ENCODE data around the gene SESN3.

The SESN3 gene

DNA sequence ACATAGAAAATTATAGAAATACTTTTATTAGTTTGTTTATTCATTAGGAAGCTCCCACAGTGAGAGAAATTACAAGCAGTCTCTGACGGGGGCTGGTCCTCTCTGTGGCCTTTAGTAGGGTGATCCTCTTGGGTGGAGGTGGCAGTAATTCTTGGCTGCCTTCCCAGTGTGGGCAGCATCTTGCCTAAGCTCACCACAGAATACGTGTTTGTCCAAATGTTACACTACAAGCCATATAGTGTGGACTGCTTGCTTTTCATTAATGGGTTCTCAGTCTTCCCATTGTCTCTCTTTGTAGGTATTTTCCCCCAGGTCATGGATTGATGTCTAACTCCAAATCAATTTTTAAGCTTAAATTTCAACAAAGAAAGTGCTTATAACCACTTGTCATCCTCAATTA is 98.0 kb downstream of the SESN3 start:
- DNase-seq (ENCODE audit: extremely low spot score) = no peak
- TF ChIP-seq, protein P1, sequence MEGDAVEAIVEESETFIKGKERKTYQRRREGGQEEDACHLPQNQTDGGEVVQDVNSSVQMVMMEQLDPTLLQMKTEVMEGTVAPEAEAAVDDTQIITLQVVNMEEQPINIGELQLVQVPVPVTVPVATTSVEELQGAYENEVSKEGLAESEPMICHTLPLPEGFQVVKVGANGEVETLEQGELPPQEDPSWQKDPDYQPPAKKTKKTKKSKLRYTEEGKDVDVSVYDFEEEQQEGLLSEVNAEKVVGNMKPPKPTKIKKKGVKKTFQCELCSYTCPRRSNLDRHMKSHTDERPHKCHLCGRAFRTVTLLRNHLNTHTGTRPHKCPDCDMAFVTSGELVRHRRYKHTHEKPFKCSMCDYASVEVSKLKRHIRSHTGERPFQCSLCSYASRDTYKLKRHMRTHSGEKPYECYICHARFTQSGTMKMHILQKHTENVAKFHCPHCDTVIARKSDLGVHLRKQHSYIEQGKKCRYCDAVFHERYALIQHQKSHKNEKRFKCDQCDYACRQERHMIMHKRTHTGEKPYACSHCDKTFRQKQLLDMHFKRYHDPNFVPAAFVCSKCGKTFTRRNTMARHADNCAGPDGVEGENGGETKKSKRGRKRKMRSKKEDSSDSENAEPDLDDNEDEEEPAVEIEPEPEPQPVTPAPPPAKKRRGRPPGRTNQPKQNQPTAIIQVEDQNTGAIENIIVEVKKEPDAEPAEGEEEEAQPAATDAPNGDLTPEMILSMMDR (IDR thresholded peaks at IDR 0.05; ENCODE audit: control extremely low read depth, extremely low read depth, low read depth, missing control alignments) = no peak
- POLR2A ChIA-PET = no interaction called here
- CTCF ChIA-PET = interaction anchor here (1.2 to 4.5 kb wide), 4 partner anchors 9 to 43 kb away, joined by 3 to 21 read pairs (median 5); partner anchors contain the start of gene ENDOD1

DNA sequence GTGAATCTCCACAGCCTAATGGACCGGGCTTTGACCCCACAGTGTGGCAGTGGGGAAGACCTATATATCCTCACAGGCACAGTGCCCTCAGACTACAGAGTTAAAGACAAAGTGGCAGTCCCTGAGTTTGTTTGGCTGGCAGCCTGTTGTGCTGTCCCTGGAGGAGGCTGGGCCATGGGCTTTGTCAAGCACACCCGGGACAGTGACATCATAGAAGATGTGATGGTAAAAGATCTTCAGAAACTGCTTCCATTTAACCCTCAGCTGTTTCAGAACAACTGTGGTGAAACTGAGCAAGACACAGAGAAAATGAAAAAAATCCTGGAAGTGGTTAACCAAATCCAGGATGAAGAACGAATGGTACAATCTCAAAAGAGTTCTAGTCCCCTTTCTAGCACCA is 102.4 kb downstream of the SESN3 start:
- TF ChIP-seq, protein P1 (IDR thresholded peaks at IDR 0.05; ENCODE audit: control extremely low read depth, extremely low read depth, low read depth, missing control alignments) = no peak
- DNase-seq (ENCODE audit: extremely low spot score) = no peak
- POLR2A ChIA-PET = no interaction called here
- CTCF ChIA-PET = interaction anchor here (1.4 kb wide), 1 partner anchor 9 kb away, joined by 3 read pairs; no protein-coding TSS in a partner anchor

DNA sequence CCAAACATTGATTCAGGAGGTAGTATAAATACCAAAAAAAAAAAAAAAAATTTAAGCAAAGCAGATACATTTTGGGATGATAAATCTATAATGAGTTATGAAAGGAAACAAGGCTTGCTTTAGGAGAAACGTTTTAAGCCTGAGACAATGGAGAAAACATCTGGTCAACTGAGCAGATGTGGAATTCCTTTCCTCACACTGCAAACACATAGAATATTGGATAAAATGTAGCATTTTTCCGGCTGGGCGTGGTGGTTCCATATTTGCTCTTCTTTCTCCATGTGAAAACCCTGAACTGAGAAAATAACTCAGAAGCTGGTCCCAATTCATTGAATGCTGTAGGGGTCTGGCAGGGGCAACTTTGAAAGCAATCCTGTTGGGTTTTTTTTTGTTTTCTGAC is 107.4 kb downstream of the SESN3 start:
- CTCF ChIA-PET = no interaction called here
- POLR2A ChIA-PET = no interaction called here
- TF ChIP-seq, protein P1 (IDR thresholded peaks at IDR 0.05; ENCODE audit: control extremely low read depth, extremely low read depth, low read depth, missing control alignments) = no peak
- DNase-seq (ENCODE audit: extremely low spot score) = no peak

DNA sequence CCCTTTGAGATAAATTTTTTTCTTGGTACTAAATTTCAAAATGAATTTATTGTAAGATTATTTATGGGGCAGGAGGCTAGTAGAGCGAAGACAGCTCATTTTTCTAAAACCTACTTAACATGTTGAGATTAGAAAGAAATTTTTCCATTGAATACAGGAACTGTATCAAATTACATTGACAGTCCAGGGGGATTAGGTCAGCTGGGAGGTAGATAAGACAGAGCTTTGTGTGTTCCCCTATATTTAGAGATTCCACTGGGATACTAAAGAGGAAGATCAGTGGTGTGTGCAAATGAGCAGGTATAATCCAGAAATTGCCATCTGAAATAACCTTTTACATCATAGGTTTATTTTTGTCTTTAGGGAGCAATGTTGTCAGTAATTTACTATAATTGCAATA is 109.3 kb downstream of the SESN3 start:
- DNase-seq (ENCODE audit: extremely low spot score) = no peak
- POLR2A ChIA-PET = no interaction called here
- CTCF ChIA-PET = interaction anchor here (1.3 kb wide), 1 partner anchor 16 kb away, joined by 4 read pairs; no protein-coding TSS in a partner anchor
- TF ChIP-seq, protein P1 (IDR thresholded peaks at IDR 0.05; ENCODE audit: control extremely low read depth, extremely low read depth, low read depth, missing control alignments) = no peak

DNA sequence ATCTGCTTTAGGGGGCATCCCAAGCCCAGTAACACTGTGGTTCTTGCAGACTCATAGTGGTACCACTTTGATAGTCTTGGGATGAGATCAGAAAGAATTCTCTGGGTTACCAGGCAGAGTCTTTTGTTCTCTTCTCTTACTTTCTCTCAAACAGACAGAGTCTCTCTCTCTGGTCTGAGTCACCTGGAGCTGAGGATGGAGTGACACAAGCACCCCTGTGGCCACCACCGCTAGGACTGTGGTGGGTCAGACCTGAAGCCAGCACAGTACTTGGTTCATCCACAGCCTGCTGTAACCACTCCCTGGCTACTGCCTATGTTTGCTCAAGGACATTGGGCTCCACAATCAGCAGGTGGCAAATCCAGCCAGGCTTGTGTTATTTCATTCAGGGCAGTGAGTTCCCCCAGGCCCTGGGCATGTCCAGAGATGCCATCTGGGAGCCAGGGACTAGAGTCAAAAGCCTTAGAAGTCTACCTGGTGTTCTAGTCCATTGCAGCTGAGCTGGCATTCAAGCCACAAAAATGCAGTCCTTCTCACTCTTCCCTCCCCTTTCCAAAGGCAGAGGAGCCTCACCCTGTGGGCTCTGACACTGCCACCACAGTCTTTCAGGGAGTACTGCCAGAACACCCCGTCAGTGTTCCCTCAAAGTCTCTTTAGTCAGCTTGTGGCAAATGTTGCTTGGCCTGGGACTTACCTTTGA is 111.5 kb downstream of the SESN3 start:
- no peak for DNase-seq (ENCODE audit: extremely low spot score)
- CTCF ChIA-PET = interaction anchor here (0.8 kb wide), 1 partner anchor 26 kb away, joined by 3 read pairs; no protein-coding TSS in a partner anchor
- POLR2A ChIA-PET = no interaction called here
- TF ChIP-seq, protein P1 (IDR thresholded peaks at IDR 0.05; ENCODE audit: control extremely low read depth, extremely low read depth, low read depth, missing control alignments) = no peak

DNA sequence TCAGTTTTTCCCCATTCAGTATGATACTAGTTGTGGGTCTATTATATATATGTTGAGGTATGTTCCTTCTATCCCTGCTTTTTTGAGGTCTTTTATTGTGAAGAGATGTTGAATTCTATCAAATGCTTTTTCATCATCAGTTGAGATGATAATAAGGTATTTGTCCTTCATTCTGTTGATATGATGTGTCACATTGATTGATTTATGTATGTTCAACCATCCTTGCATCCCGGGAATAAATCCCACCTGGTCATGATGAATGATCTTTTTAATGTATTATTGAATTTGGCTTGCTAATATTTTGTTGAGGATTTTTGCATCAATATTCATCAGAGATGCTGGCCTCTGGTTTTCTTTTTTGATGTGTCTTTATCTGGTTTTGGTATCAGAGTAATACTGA is 115.4 kb downstream of the SESN3 start:
- CTCF ChIA-PET = no interaction called here
- POLR2A ChIA-PET = no interaction called here
- TF ChIP-seq, protein P1 (IDR thresholded peaks at IDR 0.05; ENCODE audit: control extremely low read depth, extremely low read depth, low read depth, missing control alignments) = no peak
- no peak for DNase-seq (ENCODE audit: extremely low spot score)

Data from GM10248 (cell line).